ENCODE measurements around the gene GRIP2.
"Not testable (repeated sequence)": the region's sequence is repeated elsewhere in the genome, so short reads cannot be mapped to it uniquely, and the experiment has no call there.

GRIP2 gene

DNA sequence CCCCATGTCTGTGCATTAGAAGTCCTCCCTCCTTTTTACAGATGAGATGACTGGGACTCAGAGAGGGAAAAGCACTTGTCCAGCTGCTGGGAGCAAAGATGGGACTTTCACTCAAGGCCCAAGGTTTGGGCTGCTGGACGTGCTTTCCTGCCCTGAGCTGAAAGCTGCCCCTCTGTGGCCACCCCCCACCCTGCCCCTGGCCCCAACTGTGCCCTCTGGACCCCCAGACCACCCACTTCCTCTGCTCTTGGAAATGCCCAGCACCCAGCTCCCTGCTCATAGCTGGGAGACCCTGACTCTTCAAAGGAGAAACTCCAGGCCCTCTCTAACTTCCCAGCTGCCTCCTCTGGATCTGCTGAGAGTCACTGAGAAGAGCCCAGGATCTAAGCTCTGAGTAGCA, 20.7 kb downstream of the GRIP2 start:
- DNase-seq, result no peak

DNA sequence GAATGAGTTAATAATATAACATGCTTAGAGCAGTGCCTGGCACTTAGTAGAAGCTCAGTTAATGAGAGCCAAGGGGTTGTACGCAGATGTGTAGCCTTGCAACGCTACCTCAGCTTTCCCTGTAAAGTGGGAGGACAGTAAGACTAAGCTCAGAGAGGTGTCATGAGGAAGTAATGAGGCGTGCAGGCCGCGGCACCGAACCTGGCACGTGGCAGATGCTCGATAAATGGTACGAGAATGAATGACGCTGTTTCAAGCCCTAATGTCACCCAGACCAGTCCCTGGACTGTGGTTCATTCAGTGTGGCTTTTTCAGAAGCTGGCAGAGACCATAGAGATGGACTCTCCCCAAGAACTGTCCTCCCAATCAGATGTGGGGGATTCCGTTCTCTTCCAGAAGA, 21.2 kb downstream of the GRIP2 start:
- no peak for DNase-seq

DNA sequence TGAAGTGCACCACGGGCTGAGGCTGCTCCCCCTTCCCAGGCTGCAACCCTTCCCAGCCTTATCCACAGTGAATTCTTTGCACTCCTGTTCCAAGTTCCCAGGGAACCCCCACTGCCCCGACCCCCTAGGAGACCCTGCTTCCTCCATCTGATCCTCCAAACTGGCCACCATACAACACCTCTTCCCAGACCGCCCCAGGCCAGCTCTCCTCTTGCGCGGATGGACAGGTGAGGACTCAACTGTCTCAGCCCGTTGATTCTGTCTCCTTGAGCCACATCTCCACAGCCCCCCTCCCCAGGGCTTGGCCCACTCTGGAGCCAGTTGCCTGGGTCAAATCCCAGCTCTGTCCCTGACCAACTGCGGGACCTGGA, 21.7 kb downstream of the GRIP2 start:
- no peak for DNase-seq

DNA sequence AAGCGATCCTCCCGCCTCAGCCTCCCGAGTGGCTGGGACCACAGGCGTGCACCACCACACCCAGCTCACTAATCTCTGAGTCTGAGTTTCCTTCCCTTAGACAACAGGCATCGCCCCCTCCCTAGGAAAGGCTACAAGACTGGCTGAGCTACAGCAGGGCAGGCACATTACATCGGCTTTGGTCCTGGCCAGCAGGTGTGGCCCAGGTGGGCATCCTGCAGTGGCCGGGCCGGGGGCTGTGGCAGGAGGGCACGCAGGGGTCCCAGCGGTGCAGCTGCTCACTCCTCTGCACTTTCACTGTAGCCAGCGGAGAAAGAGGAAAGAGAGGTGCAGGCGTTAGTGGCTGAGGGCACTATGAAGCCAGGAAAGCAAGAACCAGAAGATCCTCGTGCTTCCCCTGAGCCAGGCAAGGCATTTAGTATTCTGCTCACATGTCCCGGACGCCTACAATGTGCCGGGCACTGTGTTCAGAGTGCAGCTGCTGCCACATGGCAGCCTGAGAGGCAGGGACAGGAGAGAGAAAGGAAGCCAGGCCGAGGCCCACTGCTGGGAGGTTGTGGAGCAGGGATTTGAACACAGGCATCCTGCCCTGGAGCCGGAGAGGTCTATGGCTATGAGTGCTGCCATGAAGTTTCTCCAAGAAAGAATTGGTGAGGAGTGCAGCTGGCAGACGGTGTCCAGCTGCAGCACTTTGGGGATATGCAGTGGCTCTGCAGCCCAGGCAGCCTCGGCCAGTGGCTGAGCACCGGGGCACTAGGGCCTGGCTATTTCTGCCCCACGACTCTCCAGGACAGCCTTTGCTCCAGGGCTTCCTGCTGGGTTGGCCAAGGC, 22.3 kb downstream of the GRIP2 start:
- DNase-seq, result no peak

DNA sequence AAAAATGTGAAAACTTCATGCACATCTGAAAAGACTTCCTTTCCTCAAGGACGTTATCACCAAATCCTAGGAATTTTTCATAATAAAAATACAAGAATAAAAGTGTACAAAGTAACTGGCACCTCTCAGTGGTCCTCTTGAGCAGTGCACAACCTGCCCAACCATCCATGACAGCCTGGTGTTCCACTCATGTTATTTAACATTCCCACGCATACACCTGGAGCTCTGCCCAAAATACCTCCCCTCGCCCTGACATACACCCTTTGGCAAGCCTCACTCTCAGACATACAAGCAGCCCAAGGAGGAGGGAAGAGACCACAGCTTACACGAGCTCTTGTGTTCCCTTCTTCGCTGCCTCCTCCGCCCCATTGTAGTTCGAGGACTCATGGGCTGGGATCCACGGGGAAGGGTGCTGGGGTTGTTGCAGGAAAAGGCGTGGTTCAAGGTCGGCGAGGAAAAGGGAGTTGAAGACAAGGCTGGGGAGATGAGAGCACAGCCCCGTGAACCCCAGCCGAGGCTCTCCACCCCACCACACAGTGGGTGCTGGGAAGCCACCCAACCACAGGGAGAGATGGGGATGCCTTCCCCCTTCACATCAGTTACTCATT, 23.3 kb downstream of the GRIP2 start:
- no peak for DNase-seq

DNA sequence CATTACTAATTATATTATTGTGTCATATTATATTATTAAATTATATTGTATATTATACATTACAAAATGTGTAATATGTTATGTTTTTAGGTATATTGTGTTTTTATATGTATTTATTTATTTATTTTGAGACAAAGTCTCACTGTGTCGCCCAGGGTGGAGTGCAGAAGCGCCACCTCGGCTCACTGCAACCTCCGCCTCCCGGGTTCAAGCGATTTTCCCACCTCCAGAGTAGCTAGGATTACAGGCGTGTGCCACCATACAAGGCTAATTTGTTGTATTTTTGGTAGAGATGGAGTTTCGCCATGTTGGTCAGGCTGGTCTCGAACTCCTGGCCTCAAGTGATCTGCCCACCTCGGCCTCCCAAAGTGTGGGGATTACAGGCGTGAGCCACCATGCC, 24.6 kb downstream of the GRIP2 start:
- not testable (repeated sequence) for DNase-seq

DNA sequence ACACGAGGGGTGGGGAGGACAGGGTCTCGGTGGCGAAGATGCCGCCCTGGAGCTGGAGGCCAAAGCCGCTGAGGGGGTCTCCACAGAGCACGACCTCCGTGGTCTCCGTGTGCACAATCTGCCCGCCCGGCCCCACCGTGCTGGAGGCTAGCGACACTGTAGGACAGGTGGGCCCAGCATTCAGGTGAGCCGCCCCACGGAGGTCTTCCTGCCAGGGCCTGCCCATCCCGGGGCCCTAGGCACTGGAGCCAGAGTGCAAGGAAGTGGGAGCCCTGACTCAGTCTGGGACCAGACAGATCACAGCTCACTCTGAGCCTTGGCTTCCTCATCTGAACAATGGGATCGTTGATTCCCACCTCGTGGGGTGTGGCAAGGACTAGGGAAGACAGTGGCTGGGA, 25.8 kb downstream of the GRIP2 start:
- DNase-seq, result no peak

DNA sequence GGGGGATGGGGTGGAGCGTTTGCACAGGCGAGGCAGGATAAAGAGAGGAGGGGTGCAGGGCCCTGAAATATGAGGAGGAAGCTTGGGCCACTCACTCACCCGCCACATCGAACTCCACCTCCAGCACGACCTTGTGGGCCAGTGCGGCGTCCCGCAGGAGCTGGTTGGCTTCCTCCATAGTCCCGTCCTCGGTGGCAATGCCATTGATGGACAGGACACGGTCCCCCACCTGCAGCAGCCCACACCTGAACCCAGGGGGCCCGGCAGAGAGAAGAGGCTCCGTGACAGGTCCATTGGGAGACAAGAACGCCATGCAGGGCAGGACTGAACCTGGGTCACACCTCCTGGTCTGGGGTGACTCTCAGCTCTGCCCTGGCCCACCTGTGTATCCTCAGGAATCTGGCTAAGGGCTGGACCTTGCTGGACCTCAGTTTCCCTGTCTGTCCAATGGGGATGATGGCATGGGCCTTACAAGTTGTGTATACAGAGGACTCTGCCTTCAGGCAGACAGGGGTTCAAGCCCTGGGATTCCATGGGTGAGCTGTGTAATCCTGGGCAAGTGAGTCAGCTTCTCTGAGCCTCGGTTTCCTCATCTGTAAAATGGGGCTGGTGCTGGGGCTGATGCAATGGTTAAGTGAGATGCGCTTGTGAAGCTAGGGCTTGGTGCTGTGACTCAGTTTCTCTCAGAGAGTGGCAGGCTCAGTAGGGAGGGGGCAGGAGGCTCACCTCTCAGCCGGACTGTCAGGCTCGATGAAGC, 26.4 kb downstream of the GRIP2 start:
- DNase-seq, result no peak

DNA sequence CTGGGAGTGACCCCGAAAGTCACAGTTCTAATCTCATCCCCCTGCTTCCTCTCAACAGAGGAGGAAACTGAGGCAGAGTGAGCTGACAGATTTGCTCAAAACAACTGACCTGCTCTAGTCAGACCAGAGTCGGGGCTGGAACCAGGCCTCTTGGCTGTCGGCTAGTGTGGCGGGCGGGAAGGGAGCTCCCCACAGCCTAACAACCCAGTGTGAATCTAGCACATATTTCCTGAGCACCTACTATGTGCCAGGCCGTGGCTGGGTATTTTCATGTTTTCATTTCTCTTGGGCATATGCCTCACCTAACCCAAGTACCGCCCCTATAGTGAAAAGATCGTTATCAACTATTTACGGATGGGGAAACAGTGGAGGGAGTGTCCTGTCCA, 27.2 kb downstream of the GRIP2 start:
- DNase-seq, result no peak

DNA sequence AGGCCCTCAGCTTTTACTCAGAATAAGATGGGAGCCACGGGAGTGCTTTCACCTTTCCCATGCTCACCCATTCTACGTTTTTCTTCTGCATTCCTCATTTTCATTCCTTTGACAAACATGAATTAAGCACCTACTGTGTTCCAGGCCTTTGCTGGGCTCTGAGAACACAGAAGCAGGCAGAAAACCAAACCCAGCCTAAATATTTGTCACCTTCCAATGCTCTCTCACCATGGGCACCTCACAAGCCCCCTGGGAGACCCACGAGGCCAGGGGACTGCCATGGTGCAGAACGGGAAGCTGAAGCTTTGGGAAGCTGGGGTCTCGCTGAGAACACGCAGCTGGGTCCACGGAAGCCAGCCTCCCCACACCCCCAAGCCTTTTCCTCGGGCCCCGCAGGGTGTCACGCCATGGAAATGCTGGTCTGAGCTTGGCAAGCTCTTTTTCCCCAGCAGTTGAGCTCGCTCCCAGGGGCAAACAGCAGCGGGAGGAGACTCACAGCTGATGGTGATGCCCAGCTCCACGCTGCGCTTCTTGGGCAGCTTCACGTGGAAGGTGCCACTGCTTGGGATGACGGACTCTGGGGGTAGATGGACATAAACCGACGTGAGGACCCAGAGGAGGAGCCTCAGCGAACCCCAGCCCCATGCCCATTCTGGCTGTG, 27.7 kb downstream of the GRIP2 start:
- DNase-seq, result no peak

DNA sequence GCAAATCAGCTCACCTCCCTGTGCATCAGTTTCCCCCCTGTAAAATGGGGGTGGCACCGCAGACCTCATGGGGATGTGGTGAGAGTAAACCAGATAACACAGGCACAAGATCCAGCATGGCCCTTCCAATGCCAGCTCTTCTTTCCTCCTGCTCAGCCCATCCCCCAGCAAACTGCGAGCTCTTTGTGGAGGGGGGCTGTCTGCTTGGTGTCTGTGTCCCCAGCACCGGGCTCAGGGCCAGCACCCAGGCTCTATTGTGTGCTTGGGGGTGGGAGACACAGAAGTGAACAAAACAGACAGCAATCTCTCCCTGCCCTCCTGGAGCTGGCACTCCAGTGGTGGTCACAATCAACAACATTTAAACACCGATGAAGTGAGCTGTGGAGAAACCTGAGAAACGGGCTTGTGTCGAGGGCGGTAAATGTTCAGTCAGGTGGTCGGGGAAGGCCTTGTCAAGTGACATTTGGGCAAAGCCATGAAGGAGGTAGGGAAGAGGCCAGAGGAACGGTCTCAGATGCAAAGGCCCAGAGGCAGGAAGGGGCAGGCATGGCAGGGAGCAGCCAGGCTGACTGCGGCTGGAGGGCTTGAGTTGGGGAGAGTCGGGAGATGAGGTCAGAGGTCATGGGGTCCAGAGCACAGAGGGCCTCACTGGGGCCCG, 28.4 kb downstream of the GRIP2 start:
- DNase-seq, result no peak

DNA sequence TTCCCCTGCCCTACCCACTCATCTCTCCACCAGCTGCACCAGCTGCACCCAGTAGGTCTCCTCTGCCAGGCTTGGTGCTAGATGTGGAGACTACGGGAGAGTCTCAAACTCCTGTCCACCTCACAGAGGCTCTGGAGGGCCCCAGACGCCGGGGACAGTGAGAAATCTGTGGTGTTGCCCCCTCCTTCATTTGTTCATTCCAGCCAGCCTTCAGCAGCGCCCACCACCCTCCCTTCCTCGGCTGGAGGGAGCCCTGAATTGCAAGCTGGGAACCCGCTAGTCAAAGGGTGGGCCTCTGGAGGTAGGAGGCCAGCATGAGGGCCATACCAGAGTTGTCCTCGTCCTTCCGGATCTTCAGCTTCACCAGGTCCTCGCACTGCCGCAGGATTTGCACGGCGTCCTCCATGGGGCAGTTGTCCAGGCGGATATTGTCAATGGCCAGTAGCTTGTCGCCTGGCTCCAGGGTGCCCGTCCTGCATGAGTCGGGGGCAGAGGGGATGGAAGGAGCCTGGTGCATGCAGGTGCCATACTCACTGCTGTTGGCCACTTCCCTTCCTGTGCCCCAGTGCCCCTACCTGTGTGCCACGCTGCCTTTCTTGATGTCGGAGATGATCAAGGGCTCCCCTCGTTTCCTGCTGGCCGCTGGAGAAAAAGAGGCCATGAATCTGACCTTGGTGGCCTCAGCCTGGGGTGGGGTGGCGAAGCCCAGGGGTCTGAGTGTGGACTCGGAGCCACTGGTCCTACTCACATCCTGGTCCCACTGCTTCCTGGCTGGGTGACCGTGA, 29.1 kb downstream of the GRIP2 start:
- DNase-seq, result no peak

DNA sequence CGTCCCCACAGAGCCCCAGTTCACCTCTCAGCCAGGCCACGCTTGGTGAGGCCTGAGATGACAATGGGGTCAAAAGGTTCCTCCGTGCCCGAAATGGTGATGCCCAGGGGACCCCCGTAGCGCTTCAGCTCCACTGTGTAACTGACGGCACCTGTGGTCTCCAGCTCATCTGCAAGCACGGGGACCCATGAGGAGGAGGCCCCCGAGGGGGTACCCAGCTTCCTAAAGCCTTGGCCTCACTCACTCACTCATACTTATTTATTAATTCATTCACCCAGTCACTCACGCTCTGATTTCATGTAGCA, 30.4 kb downstream of the GRIP2 start:
- DNase-seq, result no peak

DNA sequence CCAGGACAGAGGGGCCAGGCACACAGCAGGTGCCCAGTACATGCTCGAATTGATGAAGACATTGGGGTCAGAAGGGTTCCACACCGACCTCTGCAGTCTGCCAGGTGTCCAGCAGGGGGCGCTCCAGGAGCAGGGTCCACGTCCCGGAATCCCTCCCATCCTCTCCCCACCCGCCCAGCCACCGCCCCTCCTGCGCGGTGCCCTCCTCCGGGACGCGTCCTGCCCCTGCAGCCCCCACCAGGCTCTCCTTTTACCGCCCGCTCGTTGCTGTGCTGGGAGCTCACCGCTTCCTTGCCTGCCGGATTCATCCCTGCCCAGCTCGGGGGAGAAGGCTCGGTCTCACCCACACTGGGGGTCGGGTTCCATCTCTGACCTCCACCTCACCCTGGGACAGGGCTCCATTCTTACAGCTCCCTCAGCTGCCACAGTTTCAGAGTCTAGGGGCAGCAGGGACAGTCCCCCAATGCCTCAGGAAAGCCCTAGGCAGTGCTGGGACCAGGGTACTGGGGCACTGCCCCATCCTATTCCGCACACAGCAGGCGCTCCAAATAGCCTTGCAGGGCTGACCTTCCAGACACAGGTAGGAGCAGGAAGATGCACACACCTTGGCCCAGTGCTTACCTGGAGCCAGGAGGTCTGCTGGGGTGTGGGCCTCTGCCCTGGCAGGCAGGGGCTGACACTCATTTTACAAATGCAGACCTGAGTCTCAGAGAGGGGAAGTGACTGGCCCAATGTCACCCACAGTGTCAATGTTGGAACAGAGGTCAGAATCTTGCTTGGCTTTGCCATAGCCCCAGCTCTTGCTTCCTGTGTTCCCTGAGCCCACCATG, 31.0 kb downstream of the GRIP2 start:
- no peak for DNase-seq

DNA sequence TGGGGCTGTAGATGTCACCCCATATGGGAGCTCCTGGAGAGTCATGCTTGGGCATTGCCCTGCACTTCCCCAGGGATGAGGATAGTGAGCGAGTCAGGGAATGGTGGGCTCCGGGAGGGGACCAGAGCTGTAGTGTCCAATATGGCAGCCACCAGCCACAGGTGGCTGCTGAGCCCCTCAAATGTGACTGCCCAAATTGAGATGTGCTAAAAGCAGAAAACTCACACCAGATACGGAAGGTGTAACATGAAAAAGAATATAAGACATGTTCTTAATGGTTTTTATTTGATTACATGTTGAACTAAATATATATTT, 31.7 kb downstream of the GRIP2 start:
- DNase-seq, result no peak

DNA sequence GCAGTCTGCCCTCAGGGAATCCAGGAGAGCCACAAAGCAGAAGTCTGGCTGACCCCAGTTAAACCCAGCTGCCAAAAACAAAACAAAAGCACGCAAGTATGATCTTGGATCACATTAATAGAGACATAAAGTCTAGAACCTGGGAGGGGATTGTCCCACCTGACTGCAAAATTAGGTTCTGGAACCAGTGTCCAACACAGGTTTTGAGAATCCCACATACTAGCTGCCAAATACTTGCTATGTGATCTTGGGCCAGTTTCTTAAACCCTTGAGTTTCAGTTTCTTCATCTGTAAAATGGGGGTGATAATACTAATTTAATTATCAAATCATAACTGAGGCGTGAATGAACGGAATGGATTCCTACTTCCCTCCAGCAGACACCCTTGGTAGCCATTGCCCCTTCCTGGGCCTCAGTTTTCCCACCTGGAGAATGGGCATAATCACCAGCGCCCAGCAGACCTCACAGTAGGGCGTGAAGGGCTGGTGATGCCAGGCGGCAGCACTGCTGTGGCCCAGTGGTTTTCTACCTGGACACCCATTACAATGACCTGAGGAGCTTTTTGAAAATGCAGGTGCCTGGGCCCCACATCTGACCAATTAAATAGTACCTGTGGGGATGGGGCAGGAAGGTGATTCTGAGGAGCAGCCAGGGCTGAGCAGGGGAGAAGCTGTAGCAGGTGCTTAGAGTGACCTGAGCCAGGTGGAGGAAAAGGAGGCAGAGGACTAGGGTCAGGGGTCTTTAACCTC, 32.2 kb downstream of the GRIP2 start:
- DNase-seq, result no peak

DNA sequence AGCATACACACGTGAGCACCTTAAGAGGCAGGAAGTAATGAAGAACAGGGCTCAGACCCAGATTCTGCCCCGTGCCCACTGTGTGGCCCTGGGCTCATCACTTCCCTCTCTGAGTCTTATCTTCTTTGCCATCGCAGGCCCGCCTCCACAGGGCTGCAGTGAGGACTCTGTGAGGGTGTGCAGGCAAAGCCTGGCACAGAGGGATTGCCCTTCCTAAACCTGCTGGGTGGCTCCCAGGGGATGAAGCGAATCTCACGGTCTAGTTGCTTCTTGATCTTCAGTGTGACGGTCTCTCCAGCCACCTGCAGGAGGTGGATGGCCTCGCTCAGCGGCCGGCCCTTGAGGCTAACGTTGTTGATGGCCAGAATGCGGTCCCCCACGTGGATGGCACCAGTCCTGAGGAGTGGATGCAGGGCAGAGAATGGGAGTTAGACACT, 32.8 kb downstream of the GRIP2 start:
- DNase-seq, result no peak

DNA sequence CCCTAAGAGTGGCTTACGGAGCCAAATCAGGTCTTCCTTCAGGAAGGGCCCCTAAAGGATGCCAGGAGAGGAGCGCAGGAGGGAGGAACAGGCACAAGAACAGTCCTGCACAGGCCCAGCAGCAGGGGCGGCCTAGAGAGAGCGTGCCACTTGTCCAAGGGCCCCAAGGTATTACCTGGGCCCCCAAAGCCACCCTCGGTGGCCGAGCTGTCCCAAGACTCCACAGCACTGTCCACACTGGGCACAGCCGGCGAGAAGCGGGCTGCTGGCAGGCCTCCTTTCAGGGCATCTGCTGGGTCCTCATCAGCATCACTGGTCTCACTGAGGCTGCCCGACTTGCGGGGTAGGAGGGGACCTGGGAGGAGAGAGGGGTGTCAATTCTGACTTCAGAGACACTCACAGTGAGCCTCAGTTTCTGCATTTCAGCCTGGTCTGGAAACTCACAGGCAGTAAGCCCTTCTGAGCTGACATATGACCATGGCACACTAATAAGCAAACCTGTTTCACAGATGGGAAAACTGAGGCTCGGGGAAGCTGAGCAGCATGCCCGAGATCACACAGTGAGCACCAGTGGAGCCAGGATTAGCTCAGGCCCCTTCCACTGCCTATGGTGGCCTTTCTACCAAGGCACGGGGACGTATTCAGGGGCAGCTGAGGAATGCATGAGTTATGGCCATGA, 33.4 kb downstream of the GRIP2 start:
- no peak for DNase-seq

DNA sequence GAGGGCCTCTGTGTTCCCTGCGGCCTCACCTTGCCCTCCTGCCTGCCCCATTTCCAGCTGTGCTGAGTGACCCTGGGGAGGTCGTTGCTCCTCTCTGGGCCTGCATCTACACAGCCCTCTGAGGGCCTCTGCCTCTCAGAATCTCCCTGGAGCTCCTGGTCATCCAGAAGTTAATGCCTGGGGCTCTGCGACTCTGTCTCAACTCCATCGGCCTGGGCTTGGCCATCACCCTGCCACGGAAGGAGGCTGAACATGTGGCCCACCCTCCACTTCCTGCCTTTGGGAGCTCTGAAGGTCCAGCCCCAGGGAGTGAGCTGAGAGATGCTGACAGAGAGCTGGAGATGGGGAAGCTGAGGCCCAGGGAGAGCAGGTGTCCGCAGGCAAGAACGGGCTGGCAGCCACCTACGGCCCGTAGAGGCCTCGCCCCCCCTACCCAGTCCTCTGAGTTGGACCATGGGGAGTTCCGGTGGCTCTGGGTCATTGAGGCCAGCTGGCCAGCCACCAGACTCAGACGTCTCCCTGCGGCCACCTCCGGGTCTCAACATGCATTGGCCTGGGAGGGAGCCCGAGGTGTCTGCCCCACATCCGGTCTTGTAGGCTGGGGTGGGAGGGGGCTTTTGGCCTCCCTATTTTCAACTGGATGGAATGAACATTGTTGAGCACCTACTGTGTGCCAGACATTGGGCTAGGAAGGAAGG, 34.2 kb downstream of the GRIP2 start:
- DNase-seq, result no peak
